ENCODE measurements around the gene PRKAG1.

The PRKAG1 gene

DNA sequence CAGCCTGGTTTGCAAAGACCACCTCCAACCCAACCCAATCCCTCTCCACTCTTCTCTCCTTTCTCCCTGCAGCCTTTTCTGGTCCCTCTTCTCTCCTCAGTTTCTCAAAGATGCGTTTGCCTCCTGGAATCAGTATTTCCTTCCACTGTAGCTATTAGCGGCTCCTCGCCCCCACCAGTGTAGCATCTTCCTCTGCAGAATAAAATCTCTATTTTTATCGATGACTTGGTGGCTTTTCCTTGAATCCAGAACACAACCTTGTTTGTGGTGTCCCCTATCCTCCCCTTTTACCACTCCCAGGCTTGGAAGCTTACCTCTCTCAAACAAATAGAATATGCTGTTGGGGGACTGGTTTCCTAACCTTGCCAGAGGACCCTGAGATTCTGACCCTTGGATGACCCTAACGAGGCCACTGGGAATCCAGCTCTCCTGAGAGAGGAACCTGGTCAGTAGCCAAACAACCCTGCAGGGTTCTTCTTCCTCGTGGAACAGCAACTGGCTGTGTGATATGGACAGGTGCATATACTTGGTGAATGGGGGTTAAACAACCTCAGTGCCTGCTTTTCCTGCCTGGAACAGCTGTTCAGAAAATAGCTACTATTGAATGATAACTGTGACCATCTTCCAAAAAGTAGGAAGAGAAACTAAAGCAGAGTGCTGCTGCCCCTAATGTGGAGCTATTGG is 36.0 kb downstream of the PRKAG1 start:
- DNase-seq (ENCODE audit: low read depth in 2 of 2) = no peak

DNA sequence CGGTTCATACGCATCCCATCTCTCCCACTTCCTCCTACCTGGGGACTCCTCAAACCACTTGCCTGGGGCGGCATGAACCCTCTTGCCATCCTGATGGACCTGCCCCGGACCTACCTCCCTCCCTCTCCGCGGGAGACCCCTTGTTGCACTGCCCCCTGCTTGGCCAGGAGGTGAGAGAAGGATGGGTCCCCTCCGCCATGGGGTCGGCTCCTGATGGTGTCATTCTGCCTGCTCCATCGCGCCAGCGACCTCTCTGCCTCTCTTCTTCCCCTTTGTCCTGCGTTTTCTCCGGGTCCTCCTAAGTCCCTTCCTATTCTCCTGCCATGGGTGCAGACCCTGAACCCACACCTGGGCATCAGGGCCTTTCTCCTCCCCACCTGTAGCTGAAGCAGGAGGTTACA is 36.8 kb downstream of the PRKAG1 start:
- no peak for DNase-seq (ENCODE audit: low read depth in 2 of 2)

DNA sequence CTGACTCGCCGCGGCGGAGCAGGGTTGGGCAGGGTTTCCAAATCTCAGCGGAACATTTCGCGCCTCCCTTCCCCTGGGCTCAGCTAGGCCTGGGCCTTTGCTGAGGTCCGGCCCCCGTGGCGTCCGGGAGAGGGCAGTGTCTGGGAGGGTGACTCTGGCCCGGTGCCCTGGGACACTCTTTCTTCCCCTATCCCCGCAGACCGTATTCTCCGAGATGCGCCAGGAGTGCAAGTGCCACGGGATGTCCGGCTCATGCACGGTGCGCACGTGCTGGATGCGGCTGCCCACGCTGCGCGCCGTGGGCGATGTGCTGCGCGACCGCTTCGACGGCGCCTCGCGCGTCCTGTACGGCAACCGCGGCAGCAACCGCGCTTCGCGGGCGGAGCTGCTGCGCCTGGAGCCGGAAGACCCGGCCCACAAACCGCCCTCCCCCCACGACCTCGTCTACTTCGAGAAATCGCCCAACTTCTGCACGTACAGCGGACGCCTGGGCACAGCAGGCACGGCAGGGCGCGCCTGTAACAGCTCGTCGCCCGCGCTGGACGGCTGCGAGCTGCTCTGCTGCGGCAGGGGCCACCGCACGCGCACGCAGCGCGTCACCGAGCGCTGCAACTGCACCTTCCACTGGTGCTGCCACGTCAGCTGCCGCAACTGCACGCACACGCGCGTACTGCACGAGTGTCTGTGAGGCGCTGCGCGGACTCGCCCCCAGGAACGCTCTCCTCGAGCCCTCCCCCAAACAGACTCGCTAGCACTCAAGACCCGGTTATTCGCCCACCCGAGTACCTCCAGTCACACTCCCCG is 37.4 kb downstream of the PRKAG1 start:
- no peak for DNase-seq (ENCODE audit: low read depth in 2 of 2)

DNA sequence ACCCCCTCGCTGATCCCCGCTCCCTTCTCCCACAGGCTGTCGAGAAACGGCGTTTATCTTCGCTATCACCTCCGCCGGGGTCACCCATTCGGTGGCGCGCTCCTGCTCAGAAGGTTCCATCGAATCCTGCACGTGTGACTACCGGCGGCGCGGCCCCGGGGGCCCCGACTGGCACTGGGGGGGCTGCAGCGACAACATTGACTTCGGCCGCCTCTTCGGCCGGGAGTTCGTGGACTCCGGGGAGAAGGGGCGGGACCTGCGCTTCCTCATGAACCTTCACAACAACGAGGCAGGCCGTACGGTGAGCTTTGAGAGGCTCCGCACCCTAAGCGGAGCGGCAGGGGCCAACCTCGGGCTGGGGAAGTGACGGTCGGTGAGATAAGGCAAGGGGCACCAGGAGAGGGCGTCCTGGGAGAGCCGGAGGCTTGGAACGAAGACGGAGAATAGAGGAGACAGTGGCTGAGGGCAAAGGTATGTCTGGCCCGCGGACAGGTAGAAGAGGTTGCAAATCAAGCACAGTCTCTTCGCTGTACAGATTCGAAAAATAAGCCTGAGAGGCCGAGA is 38.1 kb downstream of the PRKAG1 start:
- DNase-seq (ENCODE audit: low read depth in 2 of 2) = no peak

DNA sequence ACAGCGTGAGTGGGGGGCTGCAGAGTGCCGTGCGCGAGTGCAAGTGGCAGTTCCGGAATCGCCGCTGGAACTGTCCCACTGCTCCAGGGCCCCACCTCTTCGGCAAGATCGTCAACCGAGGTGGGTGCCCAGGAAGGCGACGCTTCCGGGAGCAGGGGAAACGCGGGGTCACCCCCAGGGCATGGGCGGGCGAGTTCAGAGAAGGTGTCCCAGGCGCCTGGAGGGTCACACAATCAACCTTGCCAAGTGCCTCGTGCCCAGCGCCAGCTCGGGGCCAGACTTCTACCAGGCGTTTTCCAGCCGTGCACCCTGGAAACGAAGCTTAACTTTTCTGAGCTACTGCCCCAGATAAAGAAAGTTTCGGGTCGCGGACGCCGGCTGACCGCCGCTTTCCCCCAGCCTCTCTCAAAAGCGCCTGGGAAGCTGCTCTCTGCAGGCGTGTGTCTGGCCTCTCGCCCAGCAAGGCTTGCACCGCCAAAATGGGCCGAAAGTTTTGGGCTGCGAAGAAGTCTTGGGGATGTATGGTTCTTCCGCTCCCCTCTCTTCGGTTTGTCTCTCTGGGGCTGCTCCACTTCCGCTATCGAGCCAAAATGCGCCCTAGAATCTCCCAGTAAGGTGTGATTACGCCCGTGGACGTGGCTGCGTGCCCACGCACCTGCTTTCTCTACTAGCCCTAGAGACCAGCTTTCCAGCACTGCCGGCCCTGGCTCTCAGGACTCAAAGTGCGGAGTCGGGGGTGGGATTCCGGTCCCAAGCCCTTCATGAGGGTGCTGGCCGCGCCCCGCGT is 38.8 kb downstream of the PRKAG1 start:
- no peak for DNase-seq (ENCODE audit: low read depth in 2 of 2)

DNA sequence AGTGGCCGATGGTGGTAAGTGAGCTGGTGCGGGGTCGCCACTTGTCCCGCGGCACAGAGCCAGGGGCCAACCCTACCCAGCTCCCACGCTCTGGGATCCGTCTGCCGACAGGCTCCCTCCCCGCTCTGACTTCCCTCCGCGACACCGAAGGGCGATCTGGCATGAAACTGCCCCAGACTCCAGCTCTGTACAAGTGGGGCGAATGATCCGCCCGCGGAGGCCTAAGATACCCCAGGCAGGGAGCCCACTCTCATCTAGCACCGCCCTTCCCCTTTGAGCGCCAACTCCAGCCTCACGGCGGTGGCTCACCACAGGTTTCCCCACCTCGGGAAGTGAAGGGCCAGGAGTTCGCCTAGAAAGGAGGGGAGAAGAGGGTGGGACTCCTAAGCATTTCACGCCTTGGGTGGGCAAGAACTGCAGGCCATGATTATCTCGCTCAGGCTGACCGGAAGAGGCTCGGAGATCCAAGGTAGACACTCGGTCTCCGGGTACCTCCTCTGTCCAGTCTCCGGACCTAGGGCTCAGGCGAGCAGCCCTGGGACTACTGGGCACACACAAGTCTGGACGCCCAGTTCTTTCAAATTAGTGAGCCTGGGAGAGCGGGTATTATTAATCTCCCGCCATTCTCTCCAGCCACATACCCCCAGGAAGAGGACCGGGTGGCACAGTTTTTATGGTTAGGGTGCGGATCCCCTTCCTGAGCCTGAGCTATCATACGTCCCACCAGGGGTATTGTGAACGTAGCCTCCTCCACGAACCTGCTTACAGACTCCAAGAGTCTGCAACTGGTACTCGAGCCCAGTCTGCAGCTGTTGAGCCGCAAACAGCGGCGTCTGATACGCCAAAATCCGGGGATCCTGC is 39.6 kb downstream of the PRKAG1 start:
- no peak for DNase-seq (ENCODE audit: low read depth in 2 of 2)

DNA sequence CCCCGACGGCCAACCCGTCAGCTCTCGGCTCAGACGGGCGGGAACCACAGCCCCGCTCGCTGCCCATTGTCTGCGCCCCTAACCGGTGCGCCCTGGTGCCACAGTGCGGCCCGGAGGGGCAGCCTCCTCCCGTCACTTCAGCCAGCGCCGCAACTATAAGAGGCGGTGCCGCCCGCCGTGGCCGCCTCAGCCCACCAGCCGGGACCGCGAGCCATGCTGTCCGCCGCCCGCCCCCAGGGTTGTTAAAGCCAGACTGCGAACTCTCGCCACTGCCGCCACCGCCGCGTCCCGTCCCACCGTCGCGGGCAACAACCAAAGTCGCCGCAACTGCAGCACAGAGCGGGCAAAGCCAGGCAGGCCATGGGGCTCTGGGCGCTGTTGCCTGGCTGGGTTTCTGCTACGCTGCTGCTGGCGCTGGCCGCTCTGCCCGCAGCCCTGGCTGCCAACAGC is 40.3 kb downstream of the PRKAG1 start, which contains the start of gene WNT1:
Gene WNT1 (plus strand): TSS at position 32 of the 450 bp plus-strand sequence. CDS start 329 bp downstream, at position 361.
- DNase-seq (ENCODE audit: low read depth in 2 of 2) = no peak

DNA sequence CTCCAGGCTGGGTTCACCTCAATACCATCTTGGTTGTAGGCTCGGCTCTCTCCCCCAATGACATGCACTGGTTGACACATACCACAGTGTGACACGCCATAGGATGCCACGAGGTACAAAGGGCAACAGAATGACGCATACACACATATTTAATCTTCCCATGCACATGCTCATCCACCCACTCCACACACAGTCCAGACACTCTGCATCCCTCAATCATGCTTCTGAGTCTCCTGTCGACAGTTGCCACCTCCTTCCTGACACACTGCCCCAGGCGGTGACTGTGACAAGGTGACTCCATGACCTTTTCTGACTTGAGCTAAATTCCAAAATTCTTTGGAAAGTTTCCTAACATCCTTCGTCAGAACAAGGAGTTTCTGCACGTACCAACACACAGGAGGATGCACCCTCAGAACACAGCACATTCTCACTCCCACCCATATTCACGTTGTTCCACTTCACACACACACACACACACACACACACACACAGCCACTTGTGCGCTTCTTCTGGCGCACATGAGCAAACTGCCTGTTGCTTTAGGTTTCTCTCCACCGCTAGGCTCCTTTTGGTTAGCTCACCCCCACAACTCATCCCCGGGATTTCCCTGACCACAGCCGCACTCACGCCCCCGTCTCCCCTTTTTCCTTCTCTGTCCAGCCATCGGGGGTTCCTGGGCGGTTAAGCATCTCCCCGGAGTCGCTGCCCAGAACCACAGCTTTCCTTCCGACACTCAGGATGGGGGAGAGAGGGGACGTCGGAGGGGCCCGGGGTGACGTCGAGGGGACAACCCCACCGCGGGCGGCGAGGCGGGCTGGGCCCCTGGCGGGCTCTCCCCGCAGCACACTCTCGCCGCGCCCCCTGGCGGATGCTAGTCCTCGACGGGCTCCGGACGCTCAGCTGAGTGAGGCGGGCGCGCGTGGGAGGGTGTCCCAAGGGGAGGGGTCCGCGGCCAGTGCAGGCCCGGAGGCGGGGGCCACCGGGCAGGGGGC is 41.0 kb downstream of the PRKAG1 start:
- DNase-seq (ENCODE audit: low read depth in 2 of 2) = peak; percentile 53 to 66

DNA sequence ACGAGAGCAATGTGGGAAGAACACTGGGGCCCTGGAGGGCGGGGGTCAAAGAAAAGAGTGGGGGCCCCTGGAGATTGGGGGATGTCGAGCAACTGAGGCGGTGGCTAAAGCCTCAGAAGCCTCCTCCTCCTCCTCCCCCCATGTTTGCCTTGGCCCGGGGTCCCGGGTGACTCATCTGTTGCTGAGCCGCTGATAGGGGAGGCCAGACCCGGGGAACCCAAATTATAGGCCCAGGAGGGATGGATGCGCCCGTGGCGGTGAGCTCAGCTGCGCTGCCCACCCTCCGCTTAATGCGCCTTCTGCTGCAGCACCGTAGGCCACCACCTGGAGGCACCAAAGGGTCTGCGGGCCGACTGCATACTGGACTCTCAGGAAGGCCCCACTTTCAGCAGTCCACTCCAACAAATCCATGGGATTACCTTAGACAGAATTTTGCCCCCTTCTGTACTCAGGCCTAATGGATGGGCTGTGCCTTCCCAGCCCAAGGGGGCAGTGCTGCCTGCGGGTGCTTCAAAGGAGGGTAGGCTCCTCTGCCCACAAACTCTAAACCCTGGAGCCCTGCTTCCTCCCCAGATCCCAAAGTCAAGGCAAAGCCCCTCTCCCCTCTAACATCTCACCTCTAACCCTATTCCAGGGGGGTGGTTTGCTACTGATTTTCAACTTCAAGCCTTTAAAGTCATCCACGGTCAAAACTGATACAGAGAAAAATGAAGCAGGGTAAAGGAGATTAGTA is 44.5 kb downstream of the PRKAG1 start:
- DNase-seq (ENCODE audit: low read depth in 2 of 2) = no peak

DNA sequence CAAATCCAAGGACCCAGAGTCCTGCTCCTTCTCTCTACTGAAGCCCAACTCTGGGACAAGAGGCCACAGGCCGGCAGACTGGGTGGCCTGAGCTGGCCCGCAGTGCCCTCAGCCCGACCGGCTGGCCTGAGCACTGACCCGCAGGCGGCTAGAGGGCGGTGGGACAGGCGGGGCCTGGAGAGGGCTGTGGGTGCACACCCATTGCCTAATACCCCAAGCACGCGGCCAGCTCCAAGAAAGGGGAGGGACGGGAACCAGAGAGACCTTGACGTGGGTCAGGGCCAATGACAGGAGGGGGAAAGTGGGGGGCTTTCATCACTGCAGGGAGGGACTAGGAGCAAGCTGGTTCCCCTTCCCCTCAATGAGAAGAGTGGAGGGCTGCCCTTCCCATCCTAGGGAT is 45.0 kb downstream of the PRKAG1 start:
- DNase-seq (ENCODE audit: low read depth in 2 of 2) = no peak

DNA sequence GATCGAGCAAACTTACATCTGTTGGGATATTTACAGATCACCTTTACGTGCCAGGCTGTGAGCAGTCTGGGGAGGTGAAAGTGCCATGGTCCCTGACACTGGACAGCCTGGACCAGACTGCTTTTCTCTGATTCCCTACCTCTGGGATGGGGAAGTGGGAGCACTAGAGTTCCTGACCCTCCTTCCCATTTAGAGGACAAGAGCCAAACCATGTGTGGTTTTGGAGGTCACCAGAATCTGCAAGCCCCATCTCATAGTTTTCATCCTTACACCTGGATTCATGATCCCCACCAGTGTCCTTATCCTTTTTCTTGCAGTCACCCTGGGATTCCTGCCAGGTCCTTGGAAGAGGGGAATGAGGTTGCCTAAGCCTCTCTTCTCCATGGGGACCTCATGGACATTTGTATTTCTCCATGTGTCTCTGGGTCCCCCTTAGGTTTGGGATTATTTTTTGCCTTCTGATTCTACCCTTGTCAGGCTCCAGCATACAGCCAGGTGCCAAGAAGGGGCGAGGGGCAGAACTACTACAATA is 45.6 kb downstream of the PRKAG1 start:
- DNase-seq (ENCODE audit: low read depth in 2 of 2) = no peak

DNA sequence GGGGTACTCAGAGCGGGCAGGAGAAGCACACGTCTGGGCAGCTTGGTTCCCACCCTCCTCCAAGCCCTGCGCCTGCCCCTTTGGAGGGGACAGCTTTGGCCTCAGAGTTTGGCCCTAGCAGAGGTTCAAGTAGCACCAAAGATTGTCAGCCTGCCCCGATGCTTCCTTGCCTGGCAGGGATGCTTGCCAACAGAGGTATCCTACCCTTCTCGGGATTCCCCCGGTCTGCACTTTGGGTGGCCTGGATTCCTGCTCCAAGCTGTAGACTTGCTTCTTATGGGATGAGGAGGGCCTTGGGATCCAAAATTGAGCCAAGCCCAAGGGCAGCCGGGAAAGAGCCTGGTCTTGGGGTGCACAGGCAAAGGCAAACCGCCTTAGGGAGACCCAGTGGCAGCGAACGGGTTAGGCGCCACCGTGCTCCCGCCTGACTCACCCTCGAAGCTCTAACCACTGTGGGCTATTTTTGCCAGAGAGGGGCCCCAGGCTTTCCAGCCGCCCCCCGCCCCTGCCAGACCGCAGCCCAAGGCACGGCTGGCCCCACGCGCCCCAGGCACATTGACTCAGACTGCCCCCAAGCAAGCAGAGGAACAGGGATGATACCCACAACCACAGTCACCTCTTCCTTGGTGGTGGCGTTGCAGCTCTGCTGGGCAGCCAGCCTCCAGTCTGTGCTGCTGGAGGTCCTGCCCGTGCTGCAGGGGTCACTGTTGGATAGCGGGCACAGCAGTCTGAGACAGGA is 46.2 kb downstream of the PRKAG1 start:
- DNase-seq (ENCODE audit: low read depth in 2 of 2) = no peak

DNA sequence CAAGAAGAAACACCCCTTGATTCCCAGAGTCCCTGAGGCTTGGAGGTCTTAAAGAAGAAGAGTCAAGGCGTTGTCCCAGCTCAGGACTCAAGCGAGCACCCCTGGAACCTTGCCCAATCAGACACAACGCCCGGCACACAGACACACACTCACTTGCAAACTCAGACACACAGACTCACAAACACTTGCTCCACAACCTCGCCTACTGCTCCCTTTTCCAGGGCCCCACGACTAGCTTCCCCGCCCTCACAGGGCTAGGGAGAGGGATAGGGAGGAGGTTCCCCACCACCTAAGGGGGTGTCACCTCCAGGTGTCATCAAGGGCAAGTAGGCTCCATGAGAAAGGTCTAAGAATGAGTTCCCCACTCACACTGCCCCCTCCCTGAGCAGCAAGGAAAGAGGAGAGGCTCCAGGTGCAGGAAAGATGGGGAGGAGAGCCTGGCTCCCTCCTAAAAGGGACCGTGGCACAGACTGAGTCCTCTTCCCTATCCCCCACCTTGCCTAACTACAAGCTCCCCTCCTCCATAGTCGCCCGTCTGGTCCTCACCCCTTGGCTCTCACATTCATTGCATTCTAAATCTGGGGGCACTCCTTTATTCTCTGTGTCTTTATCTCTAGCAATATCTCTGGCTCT is 47.8 kb downstream of the PRKAG1 start:
- no peak for DNase-seq (ENCODE audit: low read depth in 2 of 2)

DNA sequence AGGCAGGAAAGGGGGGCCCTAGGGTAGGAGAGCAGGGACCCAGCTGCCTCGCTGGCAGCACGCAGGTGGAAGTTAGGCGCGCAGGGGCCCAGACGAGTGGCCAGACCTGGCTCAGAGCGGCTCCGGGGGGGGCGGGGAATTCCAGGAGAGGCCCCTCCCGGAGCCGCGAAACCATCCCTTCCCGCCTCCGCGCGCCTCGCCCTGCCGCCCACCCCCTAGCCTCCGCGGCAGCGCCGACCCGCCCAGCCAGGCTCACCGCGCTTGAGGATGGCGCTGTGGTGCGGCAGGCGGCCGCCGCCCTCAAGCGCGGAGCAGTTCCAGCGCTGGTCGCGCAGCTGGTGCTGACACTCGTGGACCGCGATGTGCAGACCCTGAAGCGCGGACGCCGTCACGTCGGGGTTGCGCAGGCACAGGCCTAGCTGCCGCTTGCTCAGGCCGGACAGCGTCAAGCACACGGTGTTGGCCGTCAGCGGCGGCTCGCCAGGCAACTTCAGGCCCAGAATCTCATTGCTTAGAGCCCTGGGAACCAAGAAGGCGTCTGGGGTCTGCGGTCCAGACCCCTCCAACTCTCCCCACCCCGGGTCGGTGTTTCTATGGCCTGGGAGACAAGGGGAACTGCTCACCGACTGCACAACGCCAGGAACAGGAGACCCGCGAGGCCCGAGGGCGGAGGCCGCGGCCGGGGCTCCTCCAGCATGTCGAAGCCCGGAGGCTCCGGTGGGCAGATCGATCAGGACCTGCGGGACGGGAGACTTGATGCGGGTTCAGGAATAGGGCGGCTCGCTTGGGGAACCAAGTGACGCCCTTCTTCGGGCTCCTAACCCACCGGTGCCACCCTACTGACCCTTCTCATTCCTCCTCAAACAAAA is 48.5 kb downstream of the PRKAG1 start:
- no peak for DNase-seq (ENCODE audit: low read depth in 2 of 2)

DNA sequence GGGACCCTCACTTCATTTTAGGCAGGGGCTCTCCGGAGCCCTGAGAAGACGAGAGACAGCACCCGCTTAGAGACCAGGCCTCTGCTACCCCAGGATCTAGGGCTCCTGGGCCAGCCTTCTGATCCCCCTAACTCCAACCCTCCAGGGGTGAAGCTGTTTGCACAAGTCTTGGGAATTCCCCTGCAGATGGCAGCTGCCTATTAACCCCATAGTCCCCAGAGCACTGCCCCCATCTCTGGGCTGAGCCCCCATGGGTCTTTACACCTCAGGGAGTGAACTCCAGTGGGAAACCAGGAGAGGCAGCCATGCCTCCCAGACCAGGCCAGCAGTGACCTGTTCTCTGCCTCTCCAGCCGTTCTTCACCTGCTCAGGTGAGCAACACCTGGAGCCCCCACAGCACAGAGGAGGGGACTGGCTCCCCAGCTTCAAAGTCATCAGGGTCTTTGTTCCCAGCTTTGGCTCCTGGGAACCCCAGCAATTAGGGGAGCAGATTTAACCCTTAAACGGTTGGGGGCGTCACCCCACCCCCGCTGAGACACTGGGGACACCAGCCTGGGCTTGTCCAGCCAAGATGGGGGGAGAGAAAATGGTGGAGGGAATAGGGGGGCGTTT is 49.3 kb downstream of the PRKAG1 start:
- DNase-seq (ENCODE audit: low read depth in 2 of 2) = no peak

DNA sequence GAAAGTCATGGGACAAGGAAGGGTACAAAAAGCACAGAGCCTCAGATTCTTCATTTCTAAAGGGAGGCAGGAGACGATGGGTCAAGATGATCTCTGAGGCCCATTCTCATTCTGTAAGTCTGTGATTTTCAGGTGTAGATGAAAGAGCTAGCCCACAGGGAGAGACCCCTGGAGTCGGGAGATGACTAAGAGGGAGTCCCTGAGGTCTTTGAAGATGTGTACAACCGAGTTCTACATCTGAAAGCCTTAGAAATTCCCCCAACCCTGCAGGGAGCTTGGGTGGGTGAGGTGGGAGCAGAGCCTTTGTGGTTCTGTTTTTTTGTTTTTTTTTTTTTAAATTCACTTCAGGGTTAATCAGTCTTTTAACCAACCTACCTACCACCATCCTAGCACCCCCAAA is 50.1 kb downstream of the PRKAG1 start:
- DNase-seq (ENCODE audit: low read depth in 2 of 2) = no peak

Measured in stimulated activated CD8-positive, alpha-beta memory T cell treated with anti-CD3 and anti-CD28 coated beads, Interleukin-15, amount 100 ng/mL, for 4 hours (primary cell).